SH-SY5Y (cell line): Measurements from ENCODE around the gene COG7.

ENCODE experiments used
- GATA2 ChIP-seq: IDR thresholded peaks from 2 replicates; pipeline ENCODE4 v1.6.1; 2011; ENCODE audit warnings: mild to moderate bottlenecking, low read depth, low read length
- GATA3 ChIP-seq: IDR thresholded peaks from 2 replicates; pipeline ENCODE4 v1.6.1; 2011; ENCODE audit warnings: low read depth, mild to moderate bottlenecking, low read length, moderate library complexity

DNA sequence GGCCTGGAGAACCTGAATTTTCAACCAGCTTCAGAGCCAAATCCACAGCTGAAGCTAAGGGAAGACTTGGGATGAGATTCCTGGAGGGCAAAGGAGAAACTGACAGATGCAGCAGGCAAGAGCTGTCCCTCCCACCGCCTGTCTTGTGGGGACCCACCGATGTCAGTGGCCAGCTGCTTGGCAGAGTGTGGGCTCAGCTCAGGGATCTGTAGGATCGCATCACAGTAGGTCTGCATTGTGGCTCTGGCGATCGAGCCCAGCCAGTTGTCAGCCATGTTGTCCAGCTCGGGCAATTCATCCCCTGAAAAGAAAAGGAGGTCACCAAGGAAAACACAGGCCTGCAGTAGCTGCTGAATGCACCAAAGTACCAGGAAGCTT, 60.8 kb downstream of the COG7 start:
- no peak for TF ChIP-seq GATA2
- no peak for TF ChIP-seq GATA3
